IPS-NIHi7 (cell line): Measurements from ENCODE around the gene C11orf91.

Experiments used
- DNase-seq: peaks from one replicate; pipeline ENCODE4 v3.0.0; 2012; ENCODE audit warnings: mixed read lengths; ENCODE audit errors: extremely low spot score

The C11orf91 gene

GRCh38 chr11:33651990-33652389 is 48.6 kb downstream of the C11orf91 start:
- no peak for DNase-seq

DNA sequence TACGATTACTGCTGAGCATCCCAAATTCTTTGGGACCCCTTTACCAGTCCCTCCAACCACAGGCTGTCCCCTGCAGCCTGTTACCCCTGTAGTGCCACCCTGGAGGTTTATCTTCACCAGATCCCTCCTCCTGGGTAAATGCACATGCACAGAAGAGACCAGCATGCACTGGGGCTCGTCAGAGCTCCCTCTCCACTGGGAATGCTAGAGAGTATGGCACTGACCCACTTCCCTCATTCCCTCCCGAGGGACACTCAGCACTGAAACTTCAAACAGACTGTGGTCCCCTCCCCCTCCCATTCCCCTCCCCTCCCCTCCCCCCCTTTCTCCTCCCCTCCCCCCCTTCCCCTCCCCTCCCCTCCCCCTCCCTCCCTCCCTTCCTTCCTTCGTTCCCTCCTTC is 49.1 kb downstream of the C11orf91 start:
- DNase-seq: no peak

DNA sequence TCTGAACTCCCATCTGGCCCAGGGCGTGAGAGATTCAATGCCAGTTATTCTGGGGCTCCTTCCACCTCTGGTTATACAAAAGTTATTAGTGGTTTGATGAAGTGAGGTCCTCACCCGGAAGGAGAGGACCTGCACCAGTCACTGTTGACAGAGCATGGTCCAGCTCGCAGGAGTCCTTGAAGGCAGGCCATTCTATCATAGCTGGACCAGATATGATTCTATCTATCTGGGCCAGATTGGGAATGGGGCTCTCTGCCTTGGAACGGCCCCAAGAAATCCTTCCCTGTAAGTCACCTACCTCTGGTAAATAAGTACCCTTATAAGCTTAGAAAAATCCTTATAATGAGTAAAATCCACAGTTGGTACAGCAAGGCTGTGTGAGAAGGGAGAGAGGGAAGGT is 50.7 kb downstream of the C11orf91 start:
- DNase-seq: no peak
